ENCODE measurements around the gene GNE. TPM values are rescaled to one million over a fixed set of nuclear protein-coding genes. Genes with fewer than 3 reads are reported as not detected.
A peak's percentile ranks its signal among the peaks of the same experiment; 100 is the strongest.

Gene GNE
- polyA plus RNA-seq, 6 donors from 2014 or later: 4.9 to 10.4 (median 8.7) TPM

DNA sequence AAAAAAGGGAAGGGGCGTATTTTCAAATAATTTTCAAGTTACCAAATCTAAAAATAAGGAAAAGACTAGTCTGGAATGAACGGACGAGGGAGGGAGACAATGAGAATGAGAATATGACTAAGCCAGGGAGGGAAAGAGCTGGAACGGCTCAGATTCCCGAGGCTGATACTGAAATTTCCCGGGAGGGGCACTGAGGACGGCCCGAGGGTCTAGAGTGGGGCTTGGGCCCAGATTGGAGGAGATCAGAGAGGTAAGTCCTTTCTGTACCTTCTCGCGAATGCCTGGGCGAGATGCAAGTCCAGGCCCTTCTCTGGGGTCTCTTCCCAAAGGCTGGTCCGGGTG is 92.5 kb downstream of the GNE start:
- H3K27ac Mint-ChIP-seq: no peak overlapping the region
- H3K4me3 Mint-ChIP-seq: peak overlapping the region in 7 of 8 donors; percentile 24 to 70 (median 69)
- no peak for ATAC-seq (ENCODE audit: low read depth in 2 of 2)

GRCh38 chr9:36164989-36165388 is 93.3 kb downstream of the GNE start:
- no peak for ATAC-seq (ENCODE audit: low read depth in 2 of 2)
- H3K36me3 Mint-ChIP-seq: peaks cover 0 to 7% of the 10 kb centered on the region in 2 donors
- no peaks in the 10 kb centered on the region for H3K9me3 Mint-ChIP-seq
- peak overlapping the region in 2 of 6 donors; percentile 15 to 21 for H3K27ac Mint-ChIP-seq
- peak overlapping the region in 4 of 8 donors; percentile 21 to 73 (median 67) for H3K4me3 Mint-ChIP-seq
- H3K4me1 Mint-ChIP-seq: peaks cover 0 to 9% (median 7%) of the 10 kb centered on the region in 3 donors
- H3K27me3 Mint-ChIP-seq: peaks cover 3 to 10% (median 4%) of the 10 kb centered on the region in 3 donors
- no peak for DNase-seq

More for the DNA sequence above, 92.5 kb downstream of the GNE start:
- DNase-seq: no peak
- Mint-ChIP-seq H3K27me3 (peaks cover 4 to 11% (median 10%) of the 10 kb centered on the region in 3 donors), H3K4me1 (peaks cover 0 to 9% (median 7%) of the 10 kb centered on the region in 3 donors), H3K36me3 (no peaks in the 10 kb centered on the region), H3K9me3 (no peaks in the 10 kb centered on the region)

Other genes with a start within 250 kb of the GNE start
- gene RECK, start 221.5 kb downstream of the GNE start, polyA plus RNA-seq (ENCODE audit: low read depth in 6 of 6): 10 to 100 TPM in 4 of 6 donors, 1 to 10 TPM in 2; 7.9 to 14.2 (median 11.2) TPM
- gene GLIPR2, start 121.7 kb downstream of the GNE start, polyA plus RNA-seq (ENCODE audit: low read depth in 6 of 6): 10 to 100 TPM; 32.7 to 49.7 (median 48.2) TPM
- gene CCIN, start 89.1 kb downstream of the GNE start, polyA plus RNA-seq (ENCODE audit: low read depth in 6 of 6): under 1 TPM in 1 of 6 donors, not detected in 5; 0.17 TPM
- gene CLTA, start 67.5 kb downstream of the GNE start, polyA plus RNA-seq (ENCODE audit: low read depth in 6 of 6): 10 to 100 TPM; 55.3 to 98.1 (median 86.9) TPM
- gene RNF38, start 141.8 kb upstream of the GNE start, polyA plus RNA-seq (ENCODE audit: low read depth in 6 of 6): 10 to 100 TPM; 21.8 to 30.7 (median 24.1) TPM